RWPE2 (cell line): ENCODE results near the gene SLC13A2.

Experiments
- ATAC-seq: fragments of 200-7000 bp; cut with Tn5 transposase; 3 replicates; pipeline ENCODE4 v1.9.1; 2021; ENCODE audit warnings: low read depth
- DNase-seq: peaks from one replicate; pipeline ENCODE4 v3.0.0-alpha.2; 2020; ENCODE audit warnings: low spot score
- H3K27ac ChIP-seq: fragments of 450-650 bp; 2 replicates; pipeline ENCODE4 v1.5.1; 2017; ENCODE audit warnings: mild to moderate bottlenecking; ENCODE audit not compliant: poor library complexity, severe bottlenecking
- H3K27me3 ChIP-seq: fragments of 250-450 bp; sonication (Bioruptor Pico); 2 replicates; pipeline ENCODE4 v1.5.1; 2021; ENCODE audit warnings: mild to moderate bottlenecking, moderate library complexity; ENCODE audit not compliant: insufficient read depth, poor library complexity, severe bottlenecking
- H3K36me3 ChIP-seq: fragments of 250-450 bp; sonication (Bioruptor Pico); 2 replicates; pipeline ENCODE4 v1.5.1; 2020; ENCODE audit warnings: low read depth, mild to moderate bottlenecking, moderate library complexity
- H3K4me1 ChIP-seq: fragments of 250-450 bp; sonication (Bioruptor Pico); 2 replicates; pipeline ENCODE4 v1.5.1; 2021; ENCODE audit warnings: mild to moderate bottlenecking, moderate library complexity; ENCODE audit not compliant: insufficient read depth, poor library complexity, severe bottlenecking
- H3K4me3 ChIP-seq: fragments of 250-450 bp; sonication (Bioruptor Pico); 2 replicates; pipeline ENCODE4 v1.5.1; 2021; ENCODE audit warnings: mild to moderate bottlenecking, moderate library complexity; ENCODE audit not compliant: severe bottlenecking
- H3K9me3 ChIP-seq: fragments of 250-450 bp; sonication (Bioruptor Pico); 2 replicates; pipeline ENCODE4 v1.5.1; 2021; ENCODE audit warnings: mild to moderate bottlenecking, moderate library complexity; ENCODE audit not compliant: severe bottlenecking
- TF ChIP-seq, protein P1 (sequence below): fragments of 450-650 bp; IDR thresholded peaks from one replicate; pipeline ENCODE4 v1.5.1; 2017; ENCODE audit warnings: mild to moderate bottlenecking, moderate library complexity; ENCODE audit not compliant: poor library complexity, severe bottlenecking

The SLC13A2 gene

DNA sequence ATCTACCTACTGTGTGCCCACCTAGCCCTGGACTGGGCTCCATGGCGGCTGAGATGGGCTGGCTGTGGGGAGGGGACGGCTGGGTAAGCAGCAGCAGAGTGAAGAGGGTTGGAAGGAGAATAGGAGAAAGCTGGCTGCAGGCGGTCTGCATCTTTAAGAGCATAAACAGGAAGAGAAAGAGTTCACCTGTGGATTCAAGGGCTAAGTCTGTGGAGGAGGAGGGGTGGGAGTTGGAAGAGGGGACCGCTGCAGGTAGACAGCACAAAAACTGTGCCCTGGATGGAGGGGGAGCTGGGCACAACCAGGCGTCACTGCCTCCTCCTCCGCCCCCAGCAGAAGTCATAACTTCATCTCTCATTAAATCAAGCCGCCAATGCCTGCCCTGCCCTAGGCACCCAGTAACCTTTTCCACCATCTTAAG is 677 bp downstream of the SLC13A2 start:
- Histone ChIP-seq H3K9me3 (no peaks in the 10 kb centered on the region), H3K36me3 (no peaks in the 10 kb centered on the region), H3K4me1 (no peaks in the 10 kb centered on the region), H3K27me3 (no peaks in the 10 kb centered on the region), H3K27ac (no peak overlapping the region), H3K4me3 (no peak overlapping the region)
- no peak for DNase-seq
- TF ChIP-seq, protein P1, sequence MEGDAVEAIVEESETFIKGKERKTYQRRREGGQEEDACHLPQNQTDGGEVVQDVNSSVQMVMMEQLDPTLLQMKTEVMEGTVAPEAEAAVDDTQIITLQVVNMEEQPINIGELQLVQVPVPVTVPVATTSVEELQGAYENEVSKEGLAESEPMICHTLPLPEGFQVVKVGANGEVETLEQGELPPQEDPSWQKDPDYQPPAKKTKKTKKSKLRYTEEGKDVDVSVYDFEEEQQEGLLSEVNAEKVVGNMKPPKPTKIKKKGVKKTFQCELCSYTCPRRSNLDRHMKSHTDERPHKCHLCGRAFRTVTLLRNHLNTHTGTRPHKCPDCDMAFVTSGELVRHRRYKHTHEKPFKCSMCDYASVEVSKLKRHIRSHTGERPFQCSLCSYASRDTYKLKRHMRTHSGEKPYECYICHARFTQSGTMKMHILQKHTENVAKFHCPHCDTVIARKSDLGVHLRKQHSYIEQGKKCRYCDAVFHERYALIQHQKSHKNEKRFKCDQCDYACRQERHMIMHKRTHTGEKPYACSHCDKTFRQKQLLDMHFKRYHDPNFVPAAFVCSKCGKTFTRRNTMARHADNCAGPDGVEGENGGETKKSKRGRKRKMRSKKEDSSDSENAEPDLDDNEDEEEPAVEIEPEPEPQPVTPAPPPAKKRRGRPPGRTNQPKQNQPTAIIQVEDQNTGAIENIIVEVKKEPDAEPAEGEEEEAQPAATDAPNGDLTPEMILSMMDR, result no peak
- ATAC-seq, result no peak

DNA sequence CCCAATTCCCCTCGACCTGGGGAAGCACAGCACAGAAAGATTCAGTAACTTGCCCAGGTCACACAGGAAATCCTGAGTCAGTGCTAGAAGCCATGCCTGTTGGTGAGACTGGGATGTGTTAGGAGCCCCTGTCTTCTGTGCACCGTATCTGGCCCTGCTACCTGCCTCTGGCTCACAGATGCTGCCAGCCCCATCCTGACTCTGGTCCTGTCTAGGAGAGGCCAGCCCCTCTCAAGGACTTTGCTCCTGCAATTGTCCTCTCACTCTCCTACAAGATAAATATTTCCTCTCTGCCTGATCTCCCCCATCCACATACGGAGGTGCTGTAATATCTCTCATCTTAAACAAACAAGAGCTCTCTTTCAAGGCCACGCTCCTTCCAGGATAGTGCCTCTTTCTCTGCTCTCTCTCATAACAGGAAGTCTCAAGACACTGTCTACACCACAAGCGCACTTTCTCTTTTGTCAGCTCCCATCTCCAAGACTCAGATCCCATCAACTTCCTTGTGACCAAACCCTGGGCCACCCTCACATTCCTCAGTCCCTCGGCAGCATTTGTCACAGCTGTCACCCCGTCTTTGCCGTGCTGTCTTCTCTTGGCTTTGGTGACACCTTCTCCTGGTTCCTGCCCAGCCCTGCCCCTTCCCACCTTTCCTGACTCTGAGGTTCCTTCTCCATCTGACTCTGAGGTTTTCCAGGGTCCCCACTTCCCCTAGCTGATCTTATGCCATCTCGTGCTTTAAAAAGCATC is 1.9 kb downstream of the SLC13A2 start:
- ATAC-seq, result peak; percentile 14; the same call in 1 of the 3 replicates
- H3K9me3 ChIP-seq, result no peaks in the 10 kb centered on the region
- DNase-seq, result no peak
- TF ChIP-seq, protein P1, result no peak
- H3K36me3 ChIP-seq, result no peaks in the 10 kb centered on the region
- H3K27me3 ChIP-seq, result no peaks in the 10 kb centered on the region
- no peak overlapping the region for H3K4me3 ChIP-seq
- H3K4me1 ChIP-seq, result no peaks in the 10 kb centered on the region
- no peak overlapping the region for H3K27ac ChIP-seq

DNA sequence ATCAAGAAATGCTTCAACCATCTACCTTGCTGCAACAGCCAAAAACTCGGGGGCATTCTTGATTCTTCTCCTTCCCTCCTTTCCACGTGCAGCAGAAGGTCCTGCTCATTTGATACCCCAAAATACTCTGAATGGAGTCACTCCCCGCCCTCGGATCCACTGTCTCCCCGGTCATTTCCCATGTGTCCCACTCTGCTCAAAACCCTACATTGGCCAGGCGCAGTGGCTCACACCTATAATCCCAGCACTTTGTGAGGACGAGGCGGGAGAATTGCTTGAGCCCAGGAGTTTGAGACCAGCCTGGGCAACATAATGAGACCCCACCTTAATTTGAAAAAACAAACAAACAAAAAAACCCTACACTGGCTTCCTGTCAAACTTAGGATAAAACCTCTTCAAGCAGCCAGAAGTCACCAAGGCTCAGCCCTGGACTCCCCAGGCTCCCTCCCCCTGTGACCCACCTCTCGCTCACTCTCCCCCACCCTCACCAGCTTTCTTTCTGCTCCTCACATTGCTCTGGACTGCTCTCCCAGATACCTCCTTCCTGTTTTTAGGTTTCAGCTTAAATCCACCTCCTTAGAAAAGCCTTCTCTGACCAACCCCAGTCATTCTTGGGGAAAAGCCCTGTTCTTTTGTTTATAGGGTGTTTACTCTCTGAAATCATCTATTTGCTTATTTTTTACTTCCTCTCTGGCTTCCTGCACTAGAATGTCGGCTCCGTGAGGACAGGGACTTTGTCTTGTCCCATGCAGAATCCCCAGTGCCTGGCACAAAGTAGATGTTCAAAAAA is 2.8 kb downstream of the SLC13A2 start:
- ATAC-seq, result no peak
- H3K27ac ChIP-seq, result no peak overlapping the region

DNA sequence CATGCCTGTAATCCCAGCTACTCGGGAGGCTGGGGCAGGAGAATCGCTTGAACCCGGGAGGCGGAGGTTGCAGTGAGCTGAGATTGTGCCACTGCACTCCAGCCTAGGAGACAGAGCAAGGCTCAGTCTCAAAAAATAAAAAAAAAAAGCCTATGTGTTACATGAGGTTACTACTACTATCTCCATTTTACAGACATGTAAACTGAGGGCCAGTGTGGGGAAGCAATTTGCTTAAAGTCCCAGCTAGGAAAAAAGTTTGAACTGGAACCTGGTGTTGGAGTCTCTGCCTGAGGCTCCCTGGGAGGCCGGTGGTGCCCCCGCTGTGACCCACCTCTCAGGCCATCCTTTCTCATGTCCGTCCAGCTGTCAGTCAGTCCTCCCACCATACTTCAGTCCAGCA is 4.5 kb downstream of the SLC13A2 start:
- Histone ChIP-seq H3K27ac (no peak overlapping the region), H3K4me3 (no peak overlapping the region), H3K27me3 (no peaks in the 10 kb centered on the region), H3K36me3 (no peaks in the 10 kb centered on the region), H3K4me1 (no peaks in the 10 kb centered on the region), H3K9me3 (no peaks in the 10 kb centered on the region)
- DNase-seq (no peak), ATAC-seq (no peak)
- TF ChIP-seq, protein P1, result no peak

More for the DNA sequence above, 2.8 kb downstream of the SLC13A2 start:
- H3K9me3 ChIP-seq, result no peaks in the 10 kb centered on the region
- H3K27me3 ChIP-seq, result no peaks in the 10 kb centered on the region
- no peaks in the 10 kb centered on the region for H3K4me1 ChIP-seq
- no peak overlapping the region for H3K4me3 ChIP-seq
- TF ChIP-seq, protein P1, result no peak
- H3K36me3 ChIP-seq, result no peaks in the 10 kb centered on the region
- DNase-seq, result no peak
